Stimulated activated CD8-positive, alpha-beta memory T cell treated with anti-CD3 and anti-CD28 coated beads, Interleukin-7, amount 100 ng/mL, for 1 hour (primary cell): ENCODE results near the gene MRPL41.
"Not testable (repeated sequence)": the region's sequence is repeated elsewhere in the genome, so short reads cannot be mapped to it uniquely, and the experiment has no call there.

Source experiments
- DNase-seq, 2 donors: peaks; one replicate each; pipeline ENCODE4 v3.0.0-alpha.2; 2020; ENCODE audit warnings: low read depth in 2 of 2

Gene MRPL41

GRCh38 chr9:137551264-137552021, at the start of gene MRPL41:
Gene MRPL41, plus strand, starts transcription at chr9:137551879. Its CDS starts 203 bp downstream, at chr9:137552082.
- peak; percentile 68 to 72 for DNase-seq

GRCh38 chr9:137502008-137502911, 49.4 kb upstream of the MRPL41 start:
- DNase-seq, result no peak

GRCh38 chr9:137504432-137504777, 47.3 kb upstream of the MRPL41 start:
- DNase-seq, result no peak

- DNase-seq, result no peak
Observed at GRCh38 chr9:137505421-137506140, 46.1 kb upstream of the MRPL41 start.

GRCh38 chr9:137506274-137506673, 45.4 kb upstream of the MRPL41 start:
- DNase-seq, result no peak

GRCh38 chr9:137506702-137507171, 44.9 kb upstream of the MRPL41 start:
- DNase-seq, result no peak

GRCh38 chr9:137509198-137509597, 42.5 kb upstream of the MRPL41 start:
- no peak for DNase-seq

- DNase-seq, result not testable (repeated sequence)
Observed at GRCh38 chr9:137511126-137511525, 40.6 kb upstream of the MRPL41 start.

- DNase-seq, result no peak
Observed at GRCh38 chr9:137511758-137512463, 39.8 kb upstream of the MRPL41 start.

GRCh38 chr9:137513136-137513535, 38.5 kb upstream of the MRPL41 start:
- not testable (repeated sequence) for DNase-seq

GRCh38 chr9:137513801-137514570, 37.7 kb upstream of the MRPL41 start:
- not testable (repeated sequence) for DNase-seq

- DNase-seq, result no peak
Observed at GRCh38 chr9:137514691-137515337, 36.9 kb upstream of the MRPL41 start.

GRCh38 chr9:137515338-137515724, 36.3 kb upstream of the MRPL41 start:
- no peak for DNase-seq

GRCh38 chr9:137516144-137516917, 35.3 kb upstream of the MRPL41 start:
- no peak for DNase-seq

GRCh38 chr9:137518661-137519459, 32.8 kb upstream of the MRPL41 start:
- DNase-seq, result not testable (repeated sequence)

- DNase-seq, result no peak
Observed at GRCh38 chr9:137519553-137519952, 32.1 kb upstream of the MRPL41 start.

- DNase-seq, result no peak
Observed at GRCh38 chr9:137520614-137521404, 30.9 kb upstream of the MRPL41 start.
